Measurements from ENCODE around the gene CATSPERE.

GRCh38 chr1:244460197-244460596 lies 876 bp upstream of the CATSPERE start:
- TF ChIP-seq CTCF (IDR thresholded peaks at IDR 0.05) (no peak), POLR2A (IDR thresholded peaks at IDR 0.05) (no peak), POLR2AphosphoS5 (IDR thresholded peaks at IDR 0.05) (no peak)

Measured in prostate gland (tissue), 2 donors.